Neural cell (in vitro differentiated cells): ENCODE data around the gene BBS4.

Experiments used
- EP300 ChIP-seq: fragments of 450-650 bp; conservative IDR thresholded peaks from 2 replicates; pipeline ENCODE4 v1.6.1; 2014; ENCODE audit warnings: antibody characterized with exemption, mild to moderate bottlenecking, moderate library complexity; ENCODE audit not compliant: poor library complexity, severe bottlenecking
- EZH2 ChIP-seq: fragments of 200-600, 300-800 bp; shearing (Covaris generic), sonication (generic); IDR thresholded peaks from 2 replicates; pipeline ENCODE4 v1.6.1; 2014; ENCODE audit warnings: antibody characterized with exemption, low read length, borderline replicate concordance, mild to moderate bottlenecking; ENCODE audit not compliant: insufficient read depth, poor library complexity, severe bottlenecking
- POLR2AphosphoS5 ChIP-seq: IDR thresholded peaks from 2 replicates; pipeline ENCODE4 v1.6.1; 2012
- TF ChIP-seq, protein P1 (sequence below): fragments of 450-650 bp; IDR thresholded peaks from 2 replicates; pipeline ENCODE4 v1.5.1; 2014; ENCODE audit warnings: antibody characterized with exemption, mild to moderate bottlenecking, moderate library complexity; ENCODE audit not compliant: poor library complexity, severe bottlenecking

DNA sequence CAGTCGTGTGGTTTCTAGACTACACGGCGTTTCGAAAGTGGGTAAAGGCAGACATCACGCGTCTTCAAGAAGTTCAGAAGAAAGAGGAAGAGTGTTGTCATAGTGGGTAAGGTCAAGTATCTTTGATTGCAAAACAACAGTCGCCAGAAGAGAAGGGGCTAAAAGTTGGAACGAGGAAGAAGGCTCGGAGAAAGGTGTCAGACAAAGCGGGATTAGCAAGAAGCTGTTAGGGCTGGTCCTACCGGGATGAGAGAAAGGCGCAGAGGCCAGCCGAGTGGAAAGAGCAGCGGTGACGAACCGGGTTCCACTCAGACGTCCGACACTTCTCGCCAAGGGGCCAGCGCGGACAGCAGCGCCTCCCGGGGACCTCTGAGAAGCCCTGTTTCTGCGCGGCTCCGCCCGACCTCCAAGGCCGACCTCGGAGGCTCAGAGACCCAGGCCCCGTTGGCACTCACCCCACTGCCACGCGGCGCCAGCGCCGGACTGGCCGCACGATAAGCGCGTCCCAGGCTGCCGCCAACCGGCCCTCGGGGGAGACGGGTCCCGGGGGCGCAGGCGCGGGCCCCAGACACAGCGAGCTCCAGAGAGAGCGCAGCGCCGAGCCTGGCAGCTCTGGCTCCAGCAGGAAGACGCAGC, 97.1 kb downstream of the BBS4 start:
- TF ChIP-seq, protein P1, sequence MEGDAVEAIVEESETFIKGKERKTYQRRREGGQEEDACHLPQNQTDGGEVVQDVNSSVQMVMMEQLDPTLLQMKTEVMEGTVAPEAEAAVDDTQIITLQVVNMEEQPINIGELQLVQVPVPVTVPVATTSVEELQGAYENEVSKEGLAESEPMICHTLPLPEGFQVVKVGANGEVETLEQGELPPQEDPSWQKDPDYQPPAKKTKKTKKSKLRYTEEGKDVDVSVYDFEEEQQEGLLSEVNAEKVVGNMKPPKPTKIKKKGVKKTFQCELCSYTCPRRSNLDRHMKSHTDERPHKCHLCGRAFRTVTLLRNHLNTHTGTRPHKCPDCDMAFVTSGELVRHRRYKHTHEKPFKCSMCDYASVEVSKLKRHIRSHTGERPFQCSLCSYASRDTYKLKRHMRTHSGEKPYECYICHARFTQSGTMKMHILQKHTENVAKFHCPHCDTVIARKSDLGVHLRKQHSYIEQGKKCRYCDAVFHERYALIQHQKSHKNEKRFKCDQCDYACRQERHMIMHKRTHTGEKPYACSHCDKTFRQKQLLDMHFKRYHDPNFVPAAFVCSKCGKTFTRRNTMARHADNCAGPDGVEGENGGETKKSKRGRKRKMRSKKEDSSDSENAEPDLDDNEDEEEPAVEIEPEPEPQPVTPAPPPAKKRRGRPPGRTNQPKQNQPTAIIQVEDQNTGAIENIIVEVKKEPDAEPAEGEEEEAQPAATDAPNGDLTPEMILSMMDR, result no peak
- TF ChIP-seq EZH2, result no peak
- no peak for TF ChIP-seq EP300
- TF ChIP-seq POLR2AphosphoS5, result no peak
